GM21367 (cell line): ENCODE results near the gene BNC2.
"Not testable (repeated sequence)": the region's sequence is repeated elsewhere in the genome, so short reads cannot be mapped to it uniquely, and the experiment has no call there.

Experiments used
- ATAC-seq: cut with Tn5 transposase; IDR thresholded peaks from one replicate; pipeline ENCODE4 v1.9.1; 2021; ENCODE audit not compliant: unreplicated experiment

The BNC2 gene

GRCh38 chr9:16870596-16871335 is at the start of gene BNC2:
Gene BNC2 (minus strand): TSS chr9:16870670. CDS start chr9:16870648, 22 bp downstream.
- ATAC-seq: no peak

- ATAC-seq: no peak
Observed at GRCh38 chr9:16918920-16919319, 48.5 kb upstream of the BNC2 start.

DNA sequence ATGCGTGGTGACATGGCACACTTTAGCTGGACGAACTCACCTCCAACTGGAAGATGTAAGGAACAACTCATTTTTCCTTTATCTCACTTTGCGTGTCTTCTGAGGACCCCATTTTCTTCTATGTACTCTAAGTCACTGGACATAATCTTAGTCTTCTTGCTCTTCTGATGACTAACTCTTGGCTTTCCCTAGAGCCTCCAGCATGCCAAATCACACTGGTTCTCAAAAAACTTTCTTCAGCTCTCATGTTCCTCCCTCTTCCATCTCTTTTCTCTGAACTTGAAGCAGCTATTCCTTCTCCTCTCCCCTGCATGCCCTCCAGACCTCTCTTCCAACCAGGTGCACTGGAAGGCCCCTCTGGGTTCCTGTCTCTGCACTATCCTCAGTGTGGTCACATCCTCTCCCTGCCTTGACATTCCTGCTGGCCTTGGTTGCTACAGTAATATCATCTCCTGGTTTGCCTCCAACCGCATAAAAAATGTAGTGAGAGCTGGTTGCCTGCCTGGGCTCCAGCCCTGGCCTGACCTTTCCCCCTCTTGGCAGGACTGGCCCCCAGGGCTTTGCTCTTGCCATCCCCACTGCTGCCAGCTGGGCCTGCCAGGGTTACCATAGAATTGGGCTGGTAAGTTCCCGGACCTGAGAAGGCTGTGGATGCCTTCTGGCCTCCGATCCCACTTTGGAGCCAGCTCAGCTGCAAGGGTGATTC is 44.8 kb upstream of the BNC2 start:
- ATAC-seq: no peak

- ATAC-seq: no peak
Observed at GRCh38 chr9:16912197-16912596, 41.7 kb upstream of the BNC2 start.

- not testable (repeated sequence) for ATAC-seq
Observed at GRCh38 chr9:16908206-16908605, 37.7 kb upstream of the BNC2 start.

GRCh38 chr9:16904655-16905054 is 34.2 kb upstream of the BNC2 start:
- no peak for ATAC-seq

DNA sequence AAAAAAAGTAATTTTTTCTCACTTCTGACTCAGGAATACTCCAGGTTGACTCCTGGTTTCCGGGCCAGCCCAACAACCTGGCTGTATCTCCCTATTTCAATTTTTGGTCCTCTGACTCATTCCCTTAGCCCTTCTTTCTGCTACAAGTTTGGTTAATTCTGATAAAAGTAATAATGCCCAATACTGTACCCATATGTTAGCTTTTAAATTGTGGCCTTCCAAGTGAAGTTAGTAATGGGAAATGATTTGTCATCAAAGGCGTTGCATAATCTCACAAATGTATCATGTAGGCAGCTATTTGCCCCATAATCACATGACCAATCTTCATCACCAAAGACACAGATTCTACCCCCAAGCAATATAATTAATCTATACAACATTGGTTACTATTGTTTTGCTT is 31.1 kb upstream of the BNC2 start:
- no peak for ATAC-seq

GRCh38 chr9:16899606-16900005 is 29.1 kb upstream of the BNC2 start:
- ATAC-seq: no peak

DNA sequence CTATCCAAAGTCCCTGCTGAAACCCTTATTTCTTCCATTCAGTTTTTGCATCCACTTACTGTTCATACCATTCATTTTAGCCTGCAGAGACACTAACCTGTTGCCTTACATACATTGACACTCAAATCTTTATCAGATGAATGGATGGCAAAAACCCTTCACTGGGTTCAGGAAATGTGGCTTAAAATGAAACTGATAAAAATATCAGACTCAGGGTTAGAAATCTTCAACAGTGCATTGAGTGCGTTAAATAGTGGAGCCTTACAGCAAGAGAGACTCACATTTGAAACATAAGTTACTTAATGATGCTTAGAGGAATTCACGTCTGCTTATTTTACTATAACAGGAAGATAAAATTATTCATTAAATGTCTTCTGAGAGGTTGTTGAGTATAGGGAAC is 28.0 kb upstream of the BNC2 start:
- ATAC-seq: no peak

DNA sequence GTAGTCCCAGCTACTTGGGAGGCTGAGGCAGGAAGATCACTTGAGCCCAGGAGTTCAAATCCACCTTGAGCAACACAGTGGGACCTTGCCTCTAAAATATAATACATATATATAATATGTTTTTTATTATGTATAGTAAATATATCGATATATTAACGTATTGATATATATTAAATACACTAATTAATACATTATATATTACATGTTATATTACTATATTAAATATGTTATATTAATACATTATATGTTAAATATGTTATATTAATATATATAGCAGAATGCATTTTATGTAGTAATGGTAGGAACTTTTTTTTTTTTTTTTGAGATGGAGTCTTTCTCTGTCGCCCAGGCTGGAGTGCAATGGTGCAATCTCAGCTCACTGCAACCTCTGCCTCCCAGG is 18.1 kb upstream of the BNC2 start:
- ATAC-seq: no peak

DNA sequence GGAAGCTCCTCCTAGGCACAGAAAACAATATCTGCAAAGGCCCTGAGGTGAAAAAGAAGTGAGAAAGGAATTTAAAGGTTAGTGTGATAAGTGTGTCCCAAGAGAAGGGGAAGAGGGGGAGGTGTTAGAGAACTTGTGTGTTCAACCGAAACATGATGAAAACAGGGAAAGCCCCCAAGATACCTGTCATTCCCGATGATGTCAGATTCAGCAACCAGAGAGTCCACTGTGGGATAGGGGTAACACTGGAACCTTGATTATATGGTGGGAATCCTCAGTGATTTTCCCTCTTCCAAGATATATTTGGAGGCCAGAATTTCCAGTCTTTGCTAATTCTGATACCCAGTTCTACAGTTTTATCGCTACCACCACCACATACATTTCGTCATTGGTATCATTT is 15.5 kb upstream of the BNC2 start:
- no peak for ATAC-seq

DNA sequence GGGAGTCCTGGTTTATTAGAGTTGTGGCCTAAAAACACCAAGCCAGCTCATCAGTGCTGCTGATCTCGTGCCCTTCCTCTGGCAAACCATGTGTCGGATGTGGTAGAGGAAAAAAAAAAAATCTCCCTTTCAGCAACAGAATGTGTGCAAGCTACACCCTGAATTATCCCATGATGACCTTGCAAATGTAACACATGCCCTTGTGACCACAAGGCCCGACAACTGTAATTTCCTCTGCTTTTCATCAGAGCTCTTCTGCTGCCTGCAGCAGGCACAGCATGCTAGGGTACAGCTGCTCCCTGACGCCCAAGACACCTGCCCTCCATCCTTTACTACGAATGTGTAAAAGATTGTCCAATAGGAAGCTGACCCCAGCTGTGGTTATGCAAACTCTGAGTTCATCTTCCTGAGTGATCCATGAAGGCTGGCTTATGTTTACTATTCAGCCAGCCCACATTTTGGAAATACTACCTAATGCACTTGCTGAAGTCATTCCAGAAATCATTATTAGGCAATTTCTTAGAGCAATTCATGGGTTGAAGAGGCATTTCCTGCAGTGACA is 14.6 kb upstream of the BNC2 start:
- ATAC-seq: no peak

DNA sequence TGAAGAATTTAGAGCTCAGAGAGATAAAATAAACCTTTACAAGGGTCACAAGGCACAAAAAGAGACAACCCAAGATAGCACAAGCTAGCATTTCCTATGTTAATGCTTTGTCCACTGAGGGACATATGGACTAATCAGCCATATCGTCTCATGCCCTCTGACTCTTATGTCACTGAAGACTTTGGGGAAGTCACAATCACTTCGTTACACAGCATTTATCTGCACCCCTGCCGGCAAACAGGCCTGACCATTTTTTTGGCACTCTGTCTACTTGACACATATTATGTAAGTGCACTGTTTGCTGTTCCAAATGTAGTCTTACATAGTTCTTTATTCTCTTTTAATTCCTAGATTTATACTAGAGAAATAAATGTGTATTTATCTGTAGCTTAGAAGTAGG is 13.9 kb upstream of the BNC2 start:
- no peak for ATAC-seq

DNA sequence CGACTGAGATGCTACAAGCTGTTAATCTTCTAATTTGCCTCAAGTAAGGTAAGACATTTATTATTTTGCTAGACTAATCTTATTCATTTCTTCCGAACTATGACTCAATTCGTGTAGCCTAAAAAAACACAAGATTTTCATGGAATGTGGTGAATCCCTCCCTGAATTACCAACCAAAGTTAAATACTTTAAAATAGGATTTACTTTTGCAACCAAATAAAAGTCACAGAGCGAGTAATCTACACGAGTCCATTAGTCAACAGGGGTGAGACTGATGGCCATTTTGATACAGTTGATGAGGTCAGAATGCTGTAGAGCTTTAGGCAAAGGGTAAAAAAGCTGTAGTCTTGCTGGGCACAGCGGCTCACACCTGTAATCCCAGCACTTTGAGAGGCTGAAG is 13.1 kb upstream of the BNC2 start:
- no peak for ATAC-seq

DNA sequence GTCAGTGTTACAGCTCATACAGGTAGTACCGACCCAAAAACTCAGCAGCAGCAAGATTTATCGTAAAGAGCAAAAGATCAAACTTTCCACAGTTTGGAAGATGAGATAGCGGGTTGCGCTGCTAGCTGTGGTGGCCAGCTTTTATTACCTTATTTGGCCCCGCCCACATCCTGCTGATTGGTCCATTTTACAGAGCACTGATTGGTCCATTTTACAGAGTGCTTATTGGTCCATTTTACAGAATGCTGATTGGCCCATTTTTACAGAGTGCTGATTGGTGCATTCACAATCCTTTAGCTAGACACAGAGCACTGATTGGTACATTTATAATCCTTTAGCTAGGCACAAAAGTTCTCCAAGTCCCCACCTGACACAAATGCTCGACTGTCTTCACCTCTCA is 12.0 kb upstream of the BNC2 start:
- not testable (repeated sequence) for ATAC-seq

DNA sequence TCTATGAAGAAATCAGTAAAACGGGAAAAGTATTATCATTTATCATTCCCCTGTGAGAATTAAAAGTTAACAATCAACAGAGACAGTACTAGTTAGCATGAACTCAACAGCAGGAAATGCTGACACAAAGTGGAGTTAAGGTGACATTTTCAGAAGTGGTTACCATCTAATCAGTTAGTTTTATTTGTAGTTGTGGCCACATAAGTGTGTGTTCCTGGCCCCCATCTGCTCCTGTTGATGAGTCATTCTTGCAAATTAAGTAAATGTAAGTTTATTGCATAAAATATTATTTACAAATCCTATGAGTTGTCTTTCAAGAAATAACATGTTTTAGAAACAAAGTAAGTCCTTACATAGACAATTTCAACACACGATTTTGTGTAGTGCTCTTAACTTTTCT is 8.9 kb upstream of the BNC2 start:
- ATAC-seq: no peak

- ATAC-seq: no peak
Observed at GRCh38 chr9:16877256-16877655, 6.8 kb upstream of the BNC2 start.

- no peak for ATAC-seq
Observed at GRCh38 chr9:16873126-16873802, 2.8 kb upstream of the BNC2 start.

- ATAC-seq: no peak
Observed at GRCh38 chr9:16871336-16872151, 1.1 kb upstream of the BNC2 start.

GRCh38 chr9:16869882-16870595 is 431 bp downstream of the BNC2 start:
- no peak for ATAC-seq
